Ramos (cell line): Measurements from ENCODE around the gene PSMC3.

Experiments used
- in situ Hi-C: fragments of 300-500 bp; cut with MboI; formaldehyde crosslinking; loops from one replicate; pipeline ENCODE4 v1.14.3; 2022; ENCODE audit warnings: low sequenced_read_pairs; ENCODE audit not compliant: unreplicated experiment

Gene PSMC3

DNA sequence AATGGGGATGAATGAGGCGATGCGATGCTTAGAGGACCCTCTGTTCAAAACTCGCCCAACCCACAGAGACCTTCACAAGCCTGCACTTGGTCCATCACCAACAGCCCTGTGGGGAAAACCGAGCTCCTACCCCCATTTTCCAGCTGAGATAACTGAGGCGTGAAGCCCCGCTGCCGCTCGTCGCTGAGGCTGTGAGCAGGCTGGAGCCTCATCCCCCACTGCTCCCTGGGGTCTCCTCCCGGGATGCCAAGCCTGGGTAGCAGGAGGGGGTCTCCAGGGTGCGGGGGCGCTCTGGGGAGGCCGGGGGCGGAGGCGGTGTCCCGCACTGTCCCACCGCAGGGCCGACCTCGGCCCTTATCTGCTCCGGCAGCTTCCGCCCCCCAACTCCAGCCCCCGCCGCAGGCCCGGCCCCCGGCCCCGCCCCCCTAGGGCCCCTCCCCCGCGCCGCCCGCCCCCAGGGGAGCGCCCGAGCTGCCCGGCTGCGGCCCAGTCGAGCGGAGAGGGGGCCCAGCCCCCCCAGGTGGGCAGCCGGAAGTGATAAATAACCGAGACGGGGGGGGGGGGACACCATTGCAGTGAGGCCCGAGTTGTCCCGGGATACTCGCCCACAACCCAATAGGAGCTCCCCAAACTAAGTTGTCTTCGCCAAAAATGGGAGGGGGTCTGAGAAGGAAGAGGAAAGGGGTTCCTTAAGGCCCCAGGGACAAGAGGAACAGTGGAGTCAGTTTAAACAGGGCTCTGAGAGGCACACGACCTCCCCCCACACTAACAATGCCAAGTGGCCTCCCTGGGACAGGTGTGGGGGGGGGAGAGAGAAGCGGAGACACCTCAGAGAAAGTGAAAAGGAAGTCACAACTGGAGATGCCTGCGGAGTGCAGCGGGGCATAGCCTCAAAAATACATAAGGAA is 26.1 kb downstream of the PSMC3 start:
- in situ Hi-C loops, result no loop called here

DNA sequence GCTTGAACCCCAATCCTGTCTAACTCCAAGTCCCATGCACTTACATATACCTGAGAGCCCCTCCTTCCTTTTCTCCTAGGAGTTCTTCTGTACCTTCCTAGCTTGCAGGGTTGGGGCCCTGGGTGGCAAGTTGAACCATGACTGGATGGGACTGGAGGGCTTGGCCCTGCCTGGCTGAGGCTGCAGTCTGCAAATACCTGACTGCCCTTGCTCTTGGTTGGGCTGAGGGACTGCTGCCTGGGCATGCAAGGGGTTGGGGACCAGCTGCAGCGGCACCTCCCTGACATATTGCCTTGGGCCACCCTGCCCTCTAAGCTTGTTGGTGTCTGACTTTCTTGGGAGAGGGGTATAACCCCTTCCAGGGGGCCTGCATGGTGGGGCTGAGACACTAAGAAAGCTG is 27.7 kb downstream of the PSMC3 start:
- in situ Hi-C loops, result no loop called here

DNA sequence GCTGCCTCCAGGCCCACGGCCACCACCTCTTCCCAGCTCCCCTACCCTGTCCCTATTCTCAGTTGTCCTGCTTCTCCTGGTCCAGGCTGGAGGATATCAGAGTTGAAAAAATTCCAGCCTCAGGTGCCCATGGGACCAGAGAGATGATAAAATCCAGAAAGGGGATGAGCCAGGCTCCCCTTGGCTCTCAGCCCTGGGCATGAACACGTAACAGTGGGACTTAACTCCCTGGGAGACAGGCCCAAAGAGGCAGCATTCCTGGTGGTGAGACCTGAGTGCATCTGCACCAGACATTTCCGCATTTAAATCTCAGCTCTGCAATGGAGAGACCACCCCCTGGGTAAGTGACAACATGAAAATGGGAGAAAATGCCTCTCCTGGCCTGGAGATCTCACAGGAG is 28.2 kb downstream of the PSMC3 start:
- in situ Hi-C loops, result no loop called here

DNA sequence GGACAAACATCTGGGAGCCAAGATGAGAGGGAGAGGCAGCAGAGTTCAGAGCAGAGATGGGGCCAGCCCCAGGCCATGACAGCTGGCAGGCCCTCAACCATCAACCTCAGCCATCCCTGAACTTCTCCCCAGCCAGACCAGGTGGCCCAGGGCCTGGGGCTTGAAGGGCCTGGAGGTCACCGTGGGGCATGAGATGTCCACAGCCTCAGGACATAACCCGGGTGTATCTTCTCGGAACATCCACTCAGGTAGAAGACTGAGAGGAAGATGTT is 30.3 kb downstream of the PSMC3 start:
- in situ Hi-C loops, result no loop called here

DNA sequence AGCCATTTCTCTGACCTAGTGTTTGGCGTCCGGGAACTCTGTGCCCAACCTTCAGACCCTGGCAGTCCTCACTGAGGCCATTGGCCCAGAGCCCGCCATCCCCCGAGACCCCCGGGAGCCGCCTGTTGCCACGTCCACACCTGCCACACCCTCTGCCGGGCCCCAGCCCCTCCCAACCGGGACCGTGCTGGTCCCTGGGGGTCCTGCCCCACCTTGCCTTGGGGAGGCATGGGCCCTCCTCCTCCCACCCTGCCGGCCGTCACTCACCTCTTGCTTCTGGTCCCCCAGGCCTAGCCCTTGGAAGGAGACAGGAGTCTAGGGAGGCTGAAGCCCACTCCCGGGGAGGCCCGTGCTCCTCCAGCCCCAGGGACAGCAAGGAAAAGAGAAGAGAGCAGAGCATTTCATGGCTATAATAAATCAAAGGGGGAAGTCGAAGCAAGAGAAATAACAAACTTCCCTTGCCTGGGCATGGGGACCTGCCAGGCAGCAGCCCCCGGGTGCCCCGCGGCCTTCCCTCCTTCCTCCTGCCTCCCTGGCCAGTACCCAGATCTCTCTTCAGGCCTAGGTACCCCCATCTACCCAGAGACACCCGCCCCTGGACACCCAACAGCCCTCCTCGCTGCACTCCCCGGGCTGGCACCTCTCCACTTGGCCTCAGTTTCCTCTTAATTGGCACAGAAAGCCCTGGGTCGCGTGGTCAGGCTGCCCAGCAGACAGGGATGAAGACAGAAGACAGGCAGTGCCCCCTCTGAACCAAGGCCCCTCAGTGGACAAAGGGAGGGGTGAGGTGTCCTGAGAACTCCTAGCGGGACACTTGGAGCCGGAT is 30.8 kb downstream of the PSMC3 start:
- in situ Hi-C loops, result no loop called here

DNA sequence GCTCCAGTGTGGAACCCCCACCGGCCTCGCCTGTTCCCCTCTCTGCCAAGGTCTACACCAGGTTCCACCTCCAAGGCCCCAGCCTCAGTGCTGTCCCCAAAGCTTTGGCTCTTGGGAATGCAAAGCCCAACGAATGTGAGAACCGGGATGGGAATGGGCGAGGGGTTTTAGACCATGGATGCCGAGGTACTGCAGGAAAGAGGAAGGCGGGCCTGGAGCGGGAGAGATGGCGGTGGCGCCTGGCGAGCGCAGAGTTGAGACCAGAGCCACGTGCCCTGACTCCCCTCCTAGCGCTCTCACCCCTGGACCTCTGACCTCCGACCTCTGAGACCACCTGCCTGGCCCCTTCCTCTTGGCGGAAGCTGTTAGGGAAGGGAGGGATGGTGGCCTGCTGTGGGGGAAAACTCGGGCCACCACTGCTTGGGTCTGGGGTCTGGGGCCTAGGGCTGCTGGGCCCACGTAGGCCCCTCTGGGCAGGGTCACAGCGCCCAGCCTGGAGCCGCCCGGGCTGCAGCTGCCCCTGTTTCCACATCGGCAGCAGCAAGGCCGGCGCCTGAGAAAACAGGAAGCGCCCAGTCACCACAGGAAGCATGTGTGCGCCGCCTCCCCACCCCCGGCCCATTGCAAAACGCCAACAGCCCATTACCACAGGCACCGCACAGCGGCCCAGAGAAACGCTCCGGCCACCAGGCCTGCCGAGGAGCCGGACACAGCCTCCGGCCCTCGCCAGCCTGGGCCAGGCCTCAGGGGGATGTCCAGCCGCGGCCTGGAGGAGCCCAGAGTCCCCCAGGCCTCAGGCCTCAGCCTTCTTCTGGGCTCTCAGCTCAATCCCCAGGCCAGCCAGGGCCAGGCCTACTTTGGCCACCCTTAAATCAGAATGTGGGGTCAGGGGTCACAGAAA is 31.7 kb downstream of the PSMC3 start:
- in situ Hi-C loops, result no loop called here

DNA sequence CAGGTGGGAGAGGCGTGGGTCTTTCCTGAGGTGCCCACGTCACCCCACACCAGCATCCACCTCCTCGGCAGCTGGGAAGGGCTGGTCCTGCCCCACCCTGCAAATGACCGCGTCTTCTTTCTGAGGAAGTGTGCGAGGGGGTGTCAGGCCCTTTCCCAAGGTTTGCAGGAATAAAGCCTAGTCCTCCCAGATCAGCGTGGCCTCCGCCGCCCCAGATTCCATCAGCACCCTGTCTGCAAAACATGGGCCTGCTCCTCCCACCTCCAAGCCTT is 32.3 kb downstream of the PSMC3 start:
- in situ Hi-C loops, result no loop called here

DNA sequence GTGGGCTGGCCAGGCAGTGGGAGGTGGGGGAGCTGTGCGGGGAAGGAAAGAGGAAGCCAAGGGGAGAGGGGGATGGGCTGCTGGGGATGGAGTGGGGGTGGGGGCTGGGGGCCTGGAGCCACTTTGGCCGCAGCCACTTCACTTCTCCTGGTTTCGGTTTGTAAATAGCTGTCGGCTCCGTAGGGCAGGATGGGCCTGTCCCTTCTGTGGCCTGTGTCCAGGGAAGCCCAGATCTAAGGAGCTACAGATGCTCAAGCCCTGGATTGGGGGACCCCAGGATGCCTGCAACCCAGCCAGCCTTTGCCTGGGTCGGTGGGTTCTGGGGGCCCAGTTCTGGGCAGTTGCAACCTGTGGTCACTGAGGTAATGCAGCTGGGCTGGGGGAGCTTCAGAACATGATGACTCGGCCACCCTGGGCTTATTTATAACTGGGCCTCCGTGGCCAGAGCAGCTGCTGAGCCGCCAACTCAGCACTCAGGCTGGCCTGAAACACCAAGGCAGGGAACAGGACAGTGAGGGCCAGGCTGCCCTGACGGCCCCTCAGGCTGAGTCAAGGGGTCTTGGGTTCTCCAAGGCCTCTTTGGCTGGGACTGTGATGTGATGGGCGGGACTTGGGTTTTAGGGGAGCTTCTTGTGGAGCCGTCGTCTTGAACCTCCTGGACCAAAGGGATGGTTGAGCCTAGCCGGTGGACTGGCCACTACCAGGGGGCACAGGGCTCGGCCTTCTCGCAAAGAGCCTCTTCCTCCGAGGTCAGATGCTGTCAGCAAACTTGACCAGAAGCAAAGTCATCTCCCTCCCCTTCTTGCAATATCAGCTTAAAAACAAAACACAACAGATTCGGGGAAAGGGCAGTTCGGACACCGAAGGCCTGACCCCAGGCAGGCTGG is 32.8 kb downstream of the PSMC3 start:
- in situ Hi-C loops, result no loop called here

DNA sequence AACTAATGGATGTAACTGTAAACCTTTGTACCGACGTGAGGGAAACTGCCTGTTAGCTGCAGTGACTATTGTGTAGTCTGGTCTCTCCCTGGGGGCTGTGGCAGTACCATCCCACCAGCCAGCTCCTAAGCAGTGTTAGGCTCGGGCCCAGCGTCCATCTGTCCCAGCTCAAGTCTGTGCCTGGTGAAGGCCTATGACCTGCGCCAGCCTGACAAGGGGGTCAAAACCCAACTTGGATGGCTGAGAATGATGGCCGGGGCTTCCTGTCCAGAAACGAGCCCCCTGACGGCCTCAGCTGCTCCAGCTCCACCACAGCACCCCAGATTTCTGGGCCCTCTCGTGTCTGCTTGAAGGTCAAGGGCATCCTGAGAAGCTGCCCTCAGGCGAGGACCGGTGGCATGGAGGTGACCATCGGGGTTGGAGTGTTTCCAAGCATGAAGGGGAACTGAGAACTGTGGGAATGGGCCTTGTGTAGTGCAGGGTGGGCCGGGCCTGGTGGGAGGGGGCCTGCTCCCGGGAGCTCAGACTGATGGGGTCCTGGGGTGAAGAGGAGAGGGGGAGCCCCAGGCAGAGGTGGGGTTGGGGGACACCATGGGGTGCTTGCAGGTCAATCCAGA is 33.6 kb downstream of the PSMC3 start:
- in situ Hi-C loops, result no loop called here

DNA sequence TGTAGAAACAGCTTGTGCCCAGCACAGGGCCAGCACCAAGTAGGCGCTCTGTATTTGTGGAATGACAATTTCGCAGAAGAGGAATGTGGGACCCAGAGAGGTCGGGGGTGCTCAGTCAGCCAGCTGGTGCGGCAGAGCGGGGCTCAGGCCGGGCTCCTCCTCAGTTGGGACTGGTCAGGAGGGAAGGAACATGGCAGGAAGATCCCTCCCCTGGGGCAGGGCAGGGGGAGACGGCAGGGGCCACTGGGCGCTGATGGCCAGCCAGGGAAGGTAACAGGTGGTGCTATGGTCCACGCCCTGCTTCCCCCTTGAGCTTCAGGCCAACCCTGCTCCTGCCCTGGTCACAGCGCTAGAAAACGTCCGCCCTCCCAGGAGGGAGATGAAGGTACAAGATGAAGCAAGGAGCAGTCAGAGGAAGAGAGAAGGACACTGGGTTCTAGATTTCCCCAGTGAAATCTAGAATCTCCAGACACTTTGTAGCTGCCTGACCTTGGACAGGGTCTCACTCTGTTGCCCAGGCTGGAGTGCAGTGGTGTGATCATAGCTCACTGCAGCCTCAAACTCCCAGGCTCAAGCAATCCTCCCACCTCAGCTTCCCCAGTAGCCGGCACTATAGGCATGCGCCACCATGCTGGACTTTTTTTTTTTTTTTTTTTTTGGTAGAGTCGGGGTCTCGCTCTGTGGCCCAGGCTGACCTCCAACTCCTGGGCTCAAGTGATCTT is 34.4 kb downstream of the PSMC3 start:
- in situ Hi-C loops, result no loop called here

DNA sequence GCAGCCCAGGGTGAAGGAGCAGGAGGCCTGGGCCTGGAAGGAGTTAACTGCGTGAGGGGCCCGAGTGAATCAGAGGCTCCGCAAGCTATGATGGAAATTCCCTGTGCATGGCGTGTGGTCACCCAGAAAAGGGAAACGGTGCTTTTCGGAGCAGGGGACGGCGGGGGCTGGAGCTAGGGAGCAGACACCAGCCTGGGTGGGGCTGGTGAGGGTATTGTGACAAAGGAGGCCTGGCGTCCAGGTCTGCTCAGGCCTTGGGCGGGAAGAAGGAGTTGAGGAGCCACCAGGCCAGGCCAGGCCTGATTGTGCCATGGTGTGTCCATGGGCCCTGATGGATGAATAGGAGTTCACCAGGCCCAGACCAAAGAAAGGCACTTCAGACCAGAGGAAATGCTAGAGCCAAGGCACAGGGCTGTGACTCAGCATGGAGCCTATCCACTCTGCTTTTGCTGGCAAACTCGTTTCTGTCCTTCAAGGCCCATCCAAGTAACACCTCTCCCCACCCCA is 35.1 kb downstream of the PSMC3 start:
- in situ Hi-C loops, result no loop called here

DNA sequence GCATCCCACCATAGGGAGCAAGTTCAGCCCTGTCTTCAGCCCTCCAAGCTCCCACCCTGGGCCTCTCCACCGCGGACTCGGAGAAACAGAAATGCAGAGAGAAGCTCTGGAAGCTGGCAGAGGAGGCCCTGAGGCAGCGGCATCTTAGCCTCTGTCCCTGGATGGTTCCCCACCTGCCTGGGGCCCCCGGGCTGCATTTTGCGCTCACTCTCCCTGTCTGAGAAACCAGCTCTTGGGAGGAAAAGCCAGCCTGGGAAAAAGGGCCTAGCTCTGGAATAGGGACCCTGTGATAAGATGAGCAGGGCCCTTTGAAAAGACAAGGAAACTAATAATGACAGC is 35.8 kb downstream of the PSMC3 start:
- in situ Hi-C loops, result no loop called here

DNA sequence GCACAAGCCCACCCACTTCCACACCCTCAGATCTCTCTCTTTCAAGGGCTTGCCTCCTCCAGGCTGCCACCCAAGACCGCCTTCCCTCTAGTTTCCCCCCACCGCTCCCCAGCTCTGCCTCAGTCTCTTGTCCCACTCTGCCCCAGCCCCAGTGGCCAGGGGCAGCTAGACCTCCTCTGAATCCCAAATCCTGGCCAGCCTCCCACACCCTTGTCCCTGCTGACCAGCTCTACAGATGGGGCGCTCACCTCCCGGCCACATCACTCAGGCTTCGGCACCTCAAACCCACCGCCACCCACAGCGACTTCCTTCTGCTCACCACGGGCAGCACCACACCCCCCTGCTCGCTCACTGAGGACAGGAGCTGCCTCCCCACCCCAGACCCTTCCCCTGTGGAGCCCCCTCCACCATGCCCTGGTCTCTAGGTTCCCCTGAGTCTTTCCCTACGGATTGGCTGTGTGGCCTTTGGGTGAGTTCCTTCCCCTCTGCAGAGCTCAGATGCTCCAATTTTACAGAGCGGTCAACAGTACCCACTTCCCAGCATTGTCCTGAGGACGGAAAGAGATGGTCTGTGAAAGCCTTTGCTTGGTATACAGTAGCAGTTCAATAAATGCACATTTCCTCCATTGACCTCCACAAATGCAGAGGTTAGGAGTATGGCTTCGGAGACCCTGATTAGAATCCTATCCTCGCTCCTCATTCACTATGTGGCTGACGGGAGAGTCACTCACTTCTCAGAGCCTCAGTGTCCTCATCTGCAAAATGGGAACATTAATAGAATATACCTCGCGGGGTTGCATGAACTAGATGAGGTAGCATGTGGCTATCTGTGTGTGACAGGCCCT is 36.4 kb downstream of the PSMC3 start:
- in situ Hi-C loops, result no loop called here

DNA sequence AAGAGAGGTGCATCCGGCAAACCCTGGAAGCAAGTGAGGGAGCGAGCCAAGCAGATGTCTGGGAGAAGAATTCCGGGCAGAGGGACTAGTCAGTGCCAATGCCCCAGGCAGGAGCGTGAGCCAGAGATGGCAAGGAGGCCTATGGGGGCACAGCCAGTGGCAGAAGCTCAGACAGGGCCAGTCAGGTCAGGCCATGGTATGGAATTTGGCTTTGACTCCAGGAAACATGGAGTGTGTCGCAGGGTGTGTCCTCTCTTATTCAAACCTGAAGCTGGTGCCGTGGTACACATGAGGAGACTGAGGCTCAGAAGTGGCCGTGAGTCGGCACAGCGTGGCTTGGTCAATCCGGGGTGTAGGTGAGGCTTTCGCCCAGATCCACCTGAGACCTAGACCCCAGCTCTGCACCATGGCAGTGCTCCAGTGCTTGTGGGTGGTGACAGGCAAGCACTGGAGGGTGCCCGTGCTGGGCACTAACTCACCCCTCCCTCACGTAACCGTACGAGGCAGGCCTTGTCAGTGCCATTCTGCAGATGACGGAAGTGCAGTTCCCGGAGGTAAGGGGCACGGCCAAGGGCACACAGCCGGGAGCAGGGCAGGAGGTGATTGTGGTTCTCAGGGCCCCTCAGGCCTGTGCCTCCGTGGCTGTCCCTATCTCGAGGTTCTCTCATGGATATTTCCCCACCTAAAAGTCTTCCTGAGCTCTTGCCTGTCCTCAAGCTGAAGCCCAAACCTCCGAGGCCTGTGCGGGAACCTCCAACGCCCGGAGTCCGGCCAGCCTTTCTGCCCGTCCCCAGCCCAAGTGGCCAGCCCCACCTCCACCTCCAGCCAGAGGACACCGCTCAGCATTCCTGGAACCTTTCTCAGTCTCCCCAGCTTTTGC is 37.3 kb downstream of the PSMC3 start:
- in situ Hi-C loops, result no loop called here

DNA sequence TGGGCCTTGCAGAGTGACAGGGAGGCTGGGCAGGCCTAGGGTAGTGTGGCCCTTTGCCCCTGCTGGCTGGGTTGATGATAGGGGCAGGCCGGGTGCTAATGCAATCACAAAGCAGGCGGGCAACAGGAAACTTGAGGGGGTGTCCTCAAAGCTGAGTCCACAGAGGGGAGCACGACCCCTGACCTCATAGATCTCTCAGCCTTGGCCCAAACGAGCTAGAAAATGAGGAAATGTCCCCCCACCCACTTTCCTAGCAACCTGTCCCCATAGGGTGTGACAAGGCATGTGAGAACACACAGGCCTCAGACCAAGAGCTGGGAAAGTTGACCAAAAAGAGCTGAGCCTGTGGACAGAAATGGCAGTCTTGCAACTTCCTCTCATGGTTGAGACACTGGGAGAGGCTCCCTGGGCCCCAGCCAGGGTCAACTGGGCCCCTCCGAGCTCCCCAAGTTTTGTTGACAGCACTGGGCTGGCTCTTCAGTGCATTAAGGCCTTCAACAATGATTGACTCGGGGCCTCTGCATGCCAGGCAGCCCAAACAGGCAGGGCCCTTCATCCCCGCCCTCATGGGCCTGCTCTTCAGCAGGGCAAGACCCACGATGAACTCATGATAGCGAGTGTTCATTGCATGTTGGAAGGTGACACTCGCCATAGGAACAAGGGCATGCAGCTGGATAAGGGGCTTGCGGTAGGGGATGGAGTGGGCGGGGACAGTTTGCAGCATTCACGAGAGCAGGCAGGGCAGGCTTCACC is 38.1 kb downstream of the PSMC3 start:
- in situ Hi-C loops, result no loop called here

DNA sequence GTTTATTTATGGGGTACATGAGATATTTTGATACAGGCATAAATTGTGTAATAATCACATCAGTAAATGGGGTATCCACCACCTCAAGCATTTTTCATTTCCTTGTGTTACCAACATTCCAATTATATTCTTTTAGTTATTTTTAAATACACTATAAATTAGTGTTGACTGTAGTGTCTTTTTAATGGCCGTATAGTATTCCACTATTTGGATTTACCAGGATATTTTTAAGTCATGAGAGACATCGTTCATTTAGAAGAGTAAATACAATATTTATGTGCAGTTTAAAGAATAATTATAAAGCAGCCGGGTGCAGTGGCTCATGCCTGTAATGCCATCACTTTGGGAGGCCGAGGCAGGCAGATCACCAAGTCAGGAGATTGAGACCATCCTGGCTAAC is 41.7 kb downstream of the PSMC3 start:
- in situ Hi-C loops, result no loop called here
